NCI-H187 treated with DMSO at 0.1 percent for 48 hours (cell line): ENCODE measurements around the gene TPM4.
"Not testable (repeated sequence)": the region's sequence is repeated elsewhere in the genome, so short reads cannot be mapped to it uniquely, and the experiment has no call there.

Source experiments
- DNase-seq: peaks from one replicate; lab custom pipeline; 2025; lab: John Stamatoyannopoulos, UW

Gene TPM4

DNA sequence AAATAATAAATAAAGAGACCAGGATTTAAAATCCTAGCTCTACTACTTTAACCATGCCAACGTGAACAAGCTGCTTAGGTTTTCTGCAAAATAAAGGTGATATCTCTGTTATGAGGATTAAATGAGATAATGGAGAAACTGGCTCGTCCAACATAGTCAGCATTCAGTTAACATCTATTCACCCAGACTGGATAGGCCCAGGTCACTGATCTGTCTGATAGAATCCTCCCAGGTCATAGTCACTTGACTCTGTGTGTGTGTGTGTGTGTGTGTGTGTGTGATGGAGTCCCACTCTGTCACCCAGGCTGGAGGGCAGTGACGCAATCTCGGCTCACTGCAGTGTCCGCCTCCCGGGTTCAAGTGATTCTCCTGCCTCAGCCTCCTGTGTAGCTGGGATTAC lies 22.5 kb downstream of the TPM4 start:
- no peak for DNase-seq

DNA sequence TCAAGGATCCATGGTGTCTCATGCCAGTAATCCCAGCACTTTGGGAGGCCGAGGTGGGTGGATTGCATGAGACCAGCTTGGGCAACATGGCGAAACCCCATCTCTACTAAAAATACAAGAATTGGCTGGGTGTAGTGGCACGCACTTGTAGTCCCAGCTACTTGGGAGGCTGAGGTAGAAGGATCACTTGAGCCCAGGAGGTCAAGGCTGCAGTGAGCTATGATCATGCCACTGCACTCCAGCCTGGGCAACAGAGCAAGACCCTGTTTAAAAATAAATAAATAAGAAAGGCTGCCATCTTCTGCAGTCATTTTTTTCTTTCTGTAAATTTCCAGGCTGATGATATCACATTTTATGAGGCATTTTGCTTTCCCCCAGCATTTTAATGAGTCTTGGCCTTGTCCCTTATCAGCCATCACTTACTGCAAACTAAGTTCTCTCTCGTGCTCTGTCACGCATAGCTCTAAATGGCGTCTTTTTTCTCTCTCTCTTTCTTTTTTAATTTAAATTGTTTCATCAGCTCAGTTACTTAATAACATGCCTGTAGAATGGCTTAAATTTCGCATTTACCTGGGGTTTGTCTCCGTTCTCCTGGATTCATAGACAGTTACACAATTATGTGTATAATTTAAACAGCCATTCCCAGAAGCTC lies 23.1 kb downstream of the TPM4 start:
- DNase-seq = not testable (repeated sequence)

- no peak for DNase-seq
Observed at GRCh38 chr19:16100524-16100923, 24.2 kb downstream of the TPM4 start.

DNA sequence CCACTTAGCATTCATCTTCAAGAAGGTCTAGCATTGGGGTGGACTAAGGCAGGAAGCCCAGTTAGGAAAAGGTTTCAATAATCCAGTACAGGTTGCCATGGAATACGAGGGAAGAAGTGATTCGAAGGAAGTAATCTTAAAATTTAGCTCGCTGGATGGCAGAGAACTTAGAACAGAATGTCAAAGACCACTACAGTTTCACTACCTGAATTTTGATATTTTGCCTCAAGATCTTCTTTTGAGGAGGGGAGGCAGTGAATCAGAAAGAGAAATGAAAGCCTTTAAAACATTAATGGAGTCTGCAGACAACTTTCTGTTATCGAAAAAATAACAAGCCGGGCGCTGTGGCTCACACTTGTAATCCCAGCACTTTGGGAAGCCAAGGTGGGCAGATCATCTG lies 28.4 kb downstream of the TPM4 start:
- DNase-seq = no peak

DNA sequence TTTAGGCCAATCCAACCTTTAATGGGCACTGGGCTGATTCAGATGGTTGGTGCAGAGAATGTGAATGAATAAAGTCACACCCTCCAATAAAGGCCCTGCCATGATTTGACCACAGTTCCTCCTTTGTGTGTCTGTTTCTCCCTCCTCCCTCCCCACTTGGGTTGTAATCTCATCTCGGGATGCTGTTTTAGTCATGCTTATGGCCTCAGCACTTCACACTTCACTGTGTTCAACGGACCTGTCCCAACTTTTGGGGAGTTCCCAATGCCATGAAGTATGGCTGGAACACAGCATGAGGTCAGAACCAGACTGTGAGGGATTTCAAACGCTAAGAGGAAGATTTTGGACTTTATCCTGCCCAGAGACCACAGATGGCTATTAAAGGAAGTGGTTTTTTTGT lies 29.8 kb downstream of the TPM4 start:
- no peak for DNase-seq

DNA sequence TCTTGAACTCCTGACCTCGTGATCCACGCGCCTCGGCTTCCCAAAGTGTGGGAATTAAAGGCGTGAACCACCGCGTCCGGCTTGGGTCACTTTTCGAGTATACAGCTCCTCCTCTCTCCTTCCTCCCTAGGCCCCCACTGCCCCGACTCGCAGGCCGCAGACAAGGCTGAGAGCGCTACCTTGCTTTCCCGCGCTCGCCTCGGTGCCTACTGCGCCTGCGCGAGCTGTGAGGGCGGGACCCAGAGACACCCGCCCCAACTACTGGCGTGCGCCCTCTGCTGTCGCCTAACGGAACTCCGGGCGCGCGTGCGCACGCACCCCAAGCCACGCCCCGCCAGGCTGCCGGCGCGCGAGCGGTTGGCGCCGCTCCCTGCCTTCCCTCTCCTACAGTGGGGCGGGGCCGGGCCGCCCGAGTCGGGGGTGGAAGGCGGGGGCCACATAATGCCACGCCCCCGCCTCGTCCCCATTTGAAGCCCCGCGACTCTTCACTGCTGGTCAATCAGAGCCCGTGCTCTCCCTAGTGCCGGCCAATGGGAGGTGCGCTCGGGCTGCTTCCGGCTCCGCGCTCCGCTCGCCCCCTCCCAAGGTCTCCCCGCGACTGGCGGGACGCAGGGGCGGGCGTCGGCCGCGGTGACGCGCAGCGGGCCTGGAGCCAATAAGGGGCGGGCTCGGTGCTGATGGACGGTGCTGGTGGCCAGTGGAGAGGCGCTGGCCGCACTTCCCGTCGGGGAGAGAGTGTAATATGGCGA lies 35.0 kb downstream of the TPM4 start, which contains the start of gene RAB8A:
RAB8A (plus strand) TSS at position 730 of the 749 bp plus-strand sequence; CDS start at position 743, 13 bp downstream.
- peak; percentile 67 for DNase-seq

- DNase-seq = no peak
Observed at GRCh38 chr19:16111909-16112752, 35.8 kb downstream of the TPM4 start.

- DNase-seq = no peak
Observed at GRCh38 chr19:16112778-16113177, 36.5 kb downstream of the TPM4 start.

DNA sequence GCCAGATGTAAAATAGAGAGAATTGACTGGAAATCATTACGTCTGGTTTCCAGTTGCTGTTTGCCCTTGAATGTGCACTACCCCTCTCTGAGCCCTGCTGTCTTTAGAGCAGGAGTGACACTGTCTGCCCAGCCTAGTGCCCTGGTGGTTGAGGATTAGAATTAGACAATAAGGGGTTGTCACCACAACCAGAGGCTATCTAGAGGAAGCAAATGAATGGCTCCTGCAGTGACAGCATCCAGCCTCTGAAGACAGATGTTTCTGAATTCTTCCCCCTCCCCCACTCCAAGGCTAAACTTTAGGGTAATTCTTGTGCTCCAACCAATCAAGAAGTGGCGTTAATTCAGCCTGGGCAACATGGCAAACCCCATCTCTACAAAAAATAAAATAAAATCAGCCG lies 37.4 kb downstream of the TPM4 start:
- DNase-seq = no peak

GRCh38 chr19:16115301-16116039 lies 39.2 kb downstream of the TPM4 start:
- no peak for DNase-seq

DNA sequence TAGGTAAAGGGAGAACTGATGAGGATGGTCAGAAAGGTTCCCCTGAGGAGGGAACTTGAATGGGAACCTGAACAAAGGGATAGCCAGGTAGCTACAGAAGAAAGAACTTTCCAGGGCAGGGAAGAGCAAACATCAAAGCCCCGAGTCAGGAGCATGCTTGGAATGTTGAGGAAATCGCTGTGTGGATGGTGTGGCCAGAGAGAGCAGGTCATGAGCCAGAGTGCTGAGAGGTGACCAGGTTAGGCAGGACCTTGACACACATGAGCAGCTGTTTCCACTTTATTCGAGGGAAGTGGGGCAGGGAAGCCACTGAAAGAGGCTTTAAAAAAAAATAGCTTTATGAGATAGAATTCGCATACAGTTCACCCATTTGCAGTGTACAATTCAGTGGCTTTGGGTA lies 39.8 kb downstream of the TPM4 start:
- no peak for DNase-seq

DNA sequence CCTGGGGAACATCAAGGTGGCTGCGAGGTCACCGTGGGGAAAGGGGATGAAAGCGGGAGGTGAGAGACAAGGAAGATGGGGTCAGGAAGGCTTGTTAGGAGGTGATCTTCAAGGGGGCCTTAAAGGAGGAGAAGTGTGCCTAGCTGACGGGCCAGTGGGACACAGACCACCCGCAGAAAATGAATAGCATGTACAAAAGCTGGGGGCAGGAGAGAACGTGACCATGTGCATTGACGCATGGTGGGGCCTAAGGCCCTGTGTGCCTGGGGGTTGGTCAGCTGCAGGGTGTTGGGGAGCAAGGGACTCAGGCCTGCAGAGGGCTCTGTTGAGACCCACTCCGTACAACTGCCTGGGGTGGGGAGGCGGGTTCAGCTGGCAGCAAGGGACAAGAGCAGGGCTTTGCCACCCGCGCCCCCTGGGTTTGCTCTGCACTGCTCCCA lies 41.3 kb downstream of the TPM4 start:
- DNase-seq = no peak

DNA sequence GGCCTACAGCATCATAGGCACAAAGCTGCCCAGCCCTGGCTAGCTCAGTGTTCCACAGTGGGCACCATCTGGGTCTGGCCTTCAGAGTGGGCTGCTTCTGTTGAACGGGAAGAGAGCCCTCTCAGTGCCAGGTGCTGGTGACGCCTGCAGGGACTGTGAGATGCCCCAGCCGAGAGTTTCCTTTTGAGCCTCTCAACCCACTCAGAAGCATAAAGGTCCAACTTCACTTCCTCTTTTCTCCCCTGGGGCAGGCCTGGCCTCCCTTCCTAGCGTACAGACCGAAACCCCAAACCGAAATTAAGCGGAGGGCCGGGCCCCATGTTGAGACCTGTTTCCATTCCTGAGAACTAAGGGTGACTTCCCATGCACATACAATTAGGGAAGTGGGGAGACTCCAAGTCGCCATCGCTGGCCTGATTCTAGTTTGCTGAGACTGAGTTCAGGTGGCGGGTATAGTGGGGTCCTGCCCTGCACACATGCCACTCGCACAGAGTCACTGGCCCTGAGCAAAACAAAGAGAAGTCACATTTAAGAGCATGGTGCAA lies 42.3 kb downstream of the TPM4 start:
- no peak for DNase-seq

DNA sequence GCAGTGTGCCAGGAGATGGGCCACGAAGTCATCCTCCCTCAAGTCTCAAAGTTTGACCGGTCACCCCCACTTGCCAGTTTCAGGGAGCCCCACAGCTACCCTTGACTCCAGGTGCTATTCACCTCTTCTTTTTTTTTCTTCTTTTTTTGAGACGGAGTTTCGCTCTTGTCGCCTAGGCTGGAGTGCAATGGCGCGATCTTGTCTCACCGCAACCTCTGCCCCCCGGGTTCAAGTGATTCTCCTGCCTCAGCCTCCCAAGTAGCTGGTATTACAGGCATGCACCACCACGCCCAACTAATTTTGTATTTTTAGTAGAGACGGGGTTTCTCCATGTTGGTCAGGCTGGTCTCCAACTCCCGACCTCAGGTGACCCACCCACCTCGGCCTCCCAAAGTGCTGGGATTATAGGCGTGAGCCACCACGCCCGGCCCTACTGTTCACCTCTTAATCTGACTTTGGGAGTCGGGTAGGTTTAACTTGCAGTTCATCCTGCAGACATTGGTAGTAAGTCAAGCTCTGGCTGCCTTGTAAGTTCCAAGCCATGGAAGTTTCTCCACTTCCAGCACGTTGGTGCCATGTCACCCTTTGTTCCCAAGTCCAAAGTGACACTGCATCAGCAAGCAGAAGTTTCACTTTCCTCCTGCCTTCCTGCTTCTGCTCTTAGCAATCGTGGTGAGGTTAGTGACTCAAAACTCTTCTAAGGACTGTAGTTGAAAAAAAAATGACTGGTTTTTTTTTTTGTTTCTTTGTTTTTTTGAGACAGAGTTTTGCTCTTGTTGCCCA lies 43.0 kb downstream of the TPM4 start:
- not testable (repeated sequence) for DNase-seq

- DNase-seq = no peak
Observed at GRCh38 chr19:16121141-16121540, 44.8 kb downstream of the TPM4 start.

- no peak for DNase-seq
Observed at GRCh38 chr19:16121967-16122366, 45.7 kb downstream of the TPM4 start.

- no peak for DNase-seq
Observed at GRCh38 chr19:16124953-16125352, 48.7 kb downstream of the TPM4 start.

GRCh38 chr19:16125737-16126495 lies 49.6 kb downstream of the TPM4 start:
- no peak for DNase-seq

DNA sequence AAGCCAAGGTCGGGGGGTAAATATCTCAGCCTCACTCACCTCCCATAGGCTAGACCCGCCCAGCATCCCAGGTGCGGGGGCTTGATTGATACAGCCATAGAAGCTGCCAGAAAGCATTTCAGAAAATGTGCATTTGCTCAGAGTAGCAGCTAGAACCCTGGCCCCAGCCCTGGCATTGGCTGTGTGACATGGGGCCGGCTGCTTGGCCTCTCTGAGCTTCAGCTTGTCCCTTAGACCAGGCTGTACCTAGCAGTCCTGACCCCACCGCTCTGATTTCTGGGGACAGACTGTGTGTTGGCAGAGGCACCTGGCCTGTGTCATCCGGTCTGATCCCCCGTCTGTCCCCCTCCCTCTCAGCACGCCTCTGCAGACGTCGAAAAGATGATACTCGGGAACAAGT lies 50.8 kb downstream of the TPM4 start:
- no peak for DNase-seq

- DNase-seq = no peak
Observed at GRCh38 chr19:16127776-16128371, 51.6 kb downstream of the TPM4 start.
